GM19328 (cell line): ENCODE results near the gene CYP4B1.
"Not testable (repeated sequence)": the region's sequence is repeated elsewhere in the genome, so short reads cannot be mapped to it uniquely, and the experiment has no call there.

Experiments
- ATAC-seq: cut with Tn5 transposase; IDR thresholded peaks from one replicate; pipeline ENCODE4 v1.9.1; 2021; ENCODE audit warnings: mild to moderate bottlenecking, moderate library complexity; ENCODE audit not compliant: unreplicated experiment

CYP4B1 gene

GRCh38 chr1:46813858-46814396 lies 15.1 kb downstream of the CYP4B1 start:
- ATAC-seq, result no peak

GRCh38 chr1:46815133-46815532 lies 16.3 kb downstream of the CYP4B1 start:
- no peak for ATAC-seq

GRCh38 chr1:46816930-46817329 lies 18.1 kb downstream of the CYP4B1 start:
- no peak for ATAC-seq

GRCh38 chr1:46817814-46818213 lies 19.0 kb downstream of the CYP4B1 start:
- ATAC-seq, result no peak

GRCh38 chr1:46818591-46818990 lies 19.7 kb downstream of the CYP4B1 start:
- ATAC-seq, result no peak

- ATAC-seq, result no peak
Measured at GRCh38 chr1:46819335-46819734, 20.5 kb downstream of the CYP4B1 start.

GRCh38 chr1:46820076-46820475 lies 21.2 kb downstream of the CYP4B1 start:
- no peak for ATAC-seq

GRCh38 chr1:46820560-46821060 lies 21.8 kb downstream of the CYP4B1 start:
- ATAC-seq, result no peak

GRCh38 chr1:46822248-46822826 lies 23.5 kb downstream of the CYP4B1 start:
- no peak for ATAC-seq

GRCh38 chr1:46823151-46823550 lies 24.3 kb downstream of the CYP4B1 start:
- no peak for ATAC-seq

GRCh38 chr1:46826892-46827291 lies 28.0 kb downstream of the CYP4B1 start:
- ATAC-seq, result not testable (repeated sequence)

GRCh38 chr1:46830665-46831322 lies 31.9 kb downstream of the CYP4B1 start:
- ATAC-seq, result no peak

GRCh38 chr1:46835469-46835868 lies 36.6 kb downstream of the CYP4B1 start:
- not testable (repeated sequence) for ATAC-seq

GRCh38 chr1:46846386-46846785 lies 47.5 kb downstream of the CYP4B1 start:
- ATAC-seq, result not testable (repeated sequence)

GRCh38 chr1:46857660-46858065 lies 58.8 kb downstream of the CYP4B1 start:
- ATAC-seq, result not testable (repeated sequence)

- ATAC-seq, result no peak
Measured at GRCh38 chr1:46862348-46862747, 63.5 kb downstream of the CYP4B1 start.
